Left lobe of liver (tissue), 1 donor: ENCODE results near the gene C16orf86. TPM values are rescaled to one million over a fixed set of nuclear protein-coding genes. Genes with fewer than 3 reads are reported as not detected.

Experiments used
- total RNA-seq: library from RNA; stranded (reverse); gene quantifications from one replicate; pipeline ENCODE4 v1.2.1, GENCODE V29; 2021
- donor health status: DM: no; HTN: yes; CAD: no.

The C16orf86 gene
- total RNA-seq, 1 donor from 2014 or later, result 5.5 TPM

Other genes starting within 250 kb of the C16orf86 start
- gene HSD11B2, start 235.7 kb upstream of the C16orf86 start, total RNA-seq, result 3.1 TPM
- gene ATP6V0D1, start 185.7 kb upstream of the C16orf86 start, total RNA-seq, result 48.2 TPM
- gene AGRP, start 183.3 kb upstream of the C16orf86 start, total RNA-seq, result not detected
- 29.7 TPM for gene RIPOR1, start 138.0 kb upstream of the C16orf86 start, total RNA-seq
- 13.4 TPM for gene CTCF, start 104.3 kb upstream of the C16orf86 start, total RNA-seq
- gene CARMIL2, start 21.7 kb upstream of the C16orf86 start, total RNA-seq, result 1.1 TPM
- gene ACD, start 6.6 kb upstream of the C16orf86 start, total RNA-seq, result 5.0 TPM
- gene PARD6A, start 5.9 kb upstream of the C16orf86 start, total RNA-seq, result 3.4 TPM
- 10.6 TPM for gene ENKD1, start 64 bp upstream of the C16orf86 start, total RNA-seq
- 33.8 TPM for gene GFOD2, start 52.5 kb downstream of the C16orf86 start, total RNA-seq
- 35.6 TPM for gene RANBP10, start 139.7 kb downstream of the C16orf86 start, total RNA-seq
- 2.1 TPM for gene TSNAXIP1, start 140.1 kb downstream of the C16orf86 start, total RNA-seq
- gene THAP11, start 175.5 kb downstream of the C16orf86 start, total RNA-seq, result 12.8 TPM
- gene NUTF2, start 180.1 kb downstream of the C16orf86 start, total RNA-seq, result 23.2 TPM
- 23.1 TPM for gene CENPT, start 180.9 kb downstream of the C16orf86 start, total RNA-seq
- gene EDC4, start 206.2 kb downstream of the C16orf86 start, total RNA-seq, result 22.1 TPM
- 0.88 TPM for gene NRN1L, start 218.1 kb downstream of the C16orf86 start, total RNA-seq
- gene PSKH1, start 226.4 kb downstream of the C16orf86 start, total RNA-seq, result 18.2 TPM